Stimulated activated CD4-positive, alpha-beta T cell treated with anti-CD3 and anti-CD28 coated beads, Interleukin-4, amount 100 ng/mL, for 4 hours (primary cell): ENCODE measurements around the gene ATP9A.
"Not testable (repeated sequence)": the region's sequence is repeated elsewhere in the genome, so short reads cannot be mapped to it uniquely, and the experiment has no call there.

Source experiments
- DNase-seq, 2 experiments: peaks; one replicate each; pipeline ENCODE4 v3.0.0-alpha.2; 2020

ATP9A gene

GRCh38 chr20:51568533-51568932 lies 199.7 kb downstream of the ATP9A start:
- DNase-seq, result not testable (repeated sequence)

GRCh38 chr20:51567622-51568021 lies 200.6 kb downstream of the ATP9A start:
- DNase-seq, result no peak

- no peak for DNase-seq
These were observed 201.6 kb downstream of the ATP9A start for GRCh38 chr20:51566594-51566993.

GRCh38 chr20:51565298-51566144 lies 202.7 kb downstream of the ATP9A start:
- DNase-seq, result no peak

- DNase-seq, result peak; percentile 30 to 31
These were observed 204.5 kb downstream of the ATP9A start for GRCh38 chr20:51563486-51564332.

- DNase-seq, result no peak
These were observed 205.1 kb downstream of the ATP9A start for GRCh38 chr20:51563174-51563485.

- peak in 1 of 2 experiments; percentile 17 for DNase-seq
These were observed 205.6 kb downstream of the ATP9A start for GRCh38 chr20:51562332-51563173.

GRCh38 chr20:51562027-51562331 lies 206.2 kb downstream of the ATP9A start:
- no peak for DNase-seq

- no peak for DNase-seq
These were observed 207.5 kb downstream of the ATP9A start for GRCh38 chr20:51560550-51561307.

GRCh38 chr20:51560042-51560441 lies 208.1 kb downstream of the ATP9A start:
- no peak for DNase-seq

GRCh38 chr20:51554538-51555165 lies 213.5 kb downstream of the ATP9A start:
- no peak for DNase-seq

- DNase-seq, result no peak
These were observed 214.2 kb downstream of the ATP9A start for GRCh38 chr20:51553897-51554486.

GRCh38 chr20:51551186-51551585 lies 217.0 kb downstream of the ATP9A start:
- no peak for DNase-seq

GRCh38 chr20:51549474-51549873 lies 218.7 kb downstream of the ATP9A start:
- DNase-seq, result no peak

GRCh38 chr20:51547951-51548350 lies 220.2 kb downstream of the ATP9A start:
- no peak for DNase-seq
